ENCODE results near the gene SMOC1.

Gene SMOC1

GRCh38 chr14:69924201-69924600, 45.0 kb downstream of the SMOC1 start:
- TF ChIP-seq POLR2AphosphoS5 (IDR thresholded peaks at IDR 0.05; ENCODE audit: low read depth, low read length), result no peak
- TF ChIP-seq TAF1 (IDR thresholded peaks at IDR 0.05; ENCODE audit: borderline replicate concordance, insufficient read depth, low read length), result no peak
- no peak for TF ChIP-seq SIN3A (IDR thresholded peaks at IDR 0.05; ENCODE audit: borderline replicate concordance, insufficient read depth, low read length)

GRCh38 chr14:69928111-69928523, 48.9 kb downstream of the SMOC1 start:
- TF ChIP-seq SIN3A (IDR thresholded peaks at IDR 0.05; ENCODE audit: borderline replicate concordance, insufficient read depth, low read length) (no peak), FOXP2 (optimal IDR thresholded peaks at IDR 0.05; ENCODE audit: borderline replicate concordance, extremely low read depth, extremely low read length, insufficient read depth) (no peak), POLR2AphosphoS5 (IDR thresholded peaks at IDR 0.05; ENCODE audit: low read depth, low read length) (no peak), TAF1 (IDR thresholded peaks at IDR 0.05; ENCODE audit: borderline replicate concordance, insufficient read depth, low read length) (no peak), REST (IDR thresholded peaks at IDR 0.05; ENCODE audit: insufficient read depth in 1 of 2, low read depth in 2 of 2, low read length in 2 of 2) (no peak)

- no peak for TF ChIP-seq REST (IDR thresholded peaks at IDR 0.05; ENCODE audit: insufficient read depth in 1 of 2, low read depth in 2 of 2, low read length in 2 of 2)
- no peak for TF ChIP-seq SIN3A (IDR thresholded peaks at IDR 0.05; ENCODE audit: borderline replicate concordance, insufficient read depth, low read length)
- TF ChIP-seq POLR2AphosphoS5 (IDR thresholded peaks at IDR 0.05; ENCODE audit: low read depth, low read length), result no peak
- TF ChIP-seq TAF1 (IDR thresholded peaks at IDR 0.05; ENCODE audit: borderline replicate concordance, insufficient read depth, low read length), result no peak
Observed at GRCh38 chr14:69930780-69931379, 51.7 kb downstream of the SMOC1 start.

- no peak for TF ChIP-seq SIN3A (IDR thresholded peaks at IDR 0.05; ENCODE audit: borderline replicate concordance, insufficient read depth, low read length)
- no peak for TF ChIP-seq POLR2AphosphoS5 (IDR thresholded peaks at IDR 0.05; ENCODE audit: low read depth, low read length)
- no peak for TF ChIP-seq REST (IDR thresholded peaks at IDR 0.05; ENCODE audit: insufficient read depth in 1 of 2, low read depth in 2 of 2, low read length in 2 of 2)
- no peak for TF ChIP-seq FOXP2 (optimal IDR thresholded peaks at IDR 0.05; ENCODE audit: borderline replicate concordance, extremely low read depth, extremely low read length, insufficient read depth)
- no peak for TF ChIP-seq TAF1 (IDR thresholded peaks at IDR 0.05; ENCODE audit: borderline replicate concordance, insufficient read depth, low read length)
Observed at GRCh38 chr14:69931960-69932359, 52.7 kb downstream of the SMOC1 start.

GRCh38 chr14:69932391-69932790, 53.2 kb downstream of the SMOC1 start:
- TF ChIP-seq SIN3A (IDR thresholded peaks at IDR 0.05; ENCODE audit: borderline replicate concordance, insufficient read depth, low read length) (no peak), POLR2AphosphoS5 (IDR thresholded peaks at IDR 0.05; ENCODE audit: low read depth, low read length) (no peak), FOXP2 (optimal IDR thresholded peaks at IDR 0.05; ENCODE audit: borderline replicate concordance, extremely low read depth, extremely low read length, insufficient read depth) (no peak), REST (IDR thresholded peaks at IDR 0.05; ENCODE audit: insufficient read depth in 1 of 2, low read depth in 2 of 2, low read length in 2 of 2) (no peak)

All from PFSK-1 (cell line).